ENCODE data around the gene KLF5. TPM values are rescaled to one million over a fixed set of nuclear protein-coding genes. Genes with fewer than 3 reads are reported as not detected.

Gene KLF5
- total RNA-seq, 1 donor from 2014 or later = 1.3 TPM

DNA sequence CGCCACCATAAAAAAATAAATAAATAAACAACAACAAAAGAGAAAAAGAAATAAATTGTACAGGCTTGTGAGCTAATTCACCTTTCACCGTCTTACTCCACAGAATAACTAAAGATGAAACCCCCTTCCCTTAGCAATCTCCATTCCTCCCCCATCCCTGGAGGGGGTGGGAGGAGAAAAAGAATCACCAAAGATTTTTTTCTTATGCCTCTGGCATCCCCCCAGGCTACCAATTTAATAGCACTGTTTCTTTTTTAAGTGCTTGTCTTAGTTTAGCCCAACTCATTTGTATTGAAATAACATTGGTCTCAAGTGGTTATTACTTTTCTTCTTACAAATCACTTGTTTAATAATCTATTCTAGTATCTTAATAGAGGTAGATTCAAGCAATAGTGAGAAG is 23.9 kb upstream of the KLF5 start:
- Histone ChIP-seq H3K4me1 (no peaks in the 10 kb centered on the region), H3K27ac (no peak overlapping the region), H3K4me3 (no peak overlapping the region), H3K9me3 (no peaks in the 10 kb centered on the region), H3K27me3 (no peaks in the 10 kb centered on the region), H3K36me3 (no peaks in the 10 kb centered on the region)
- intact Hi-C loops (cut with DNase I) = no loop called here
- no peak for DNase-seq (ENCODE audit: low spot score in 2 of 2)
- TF ChIP-seq, protein P1, sequence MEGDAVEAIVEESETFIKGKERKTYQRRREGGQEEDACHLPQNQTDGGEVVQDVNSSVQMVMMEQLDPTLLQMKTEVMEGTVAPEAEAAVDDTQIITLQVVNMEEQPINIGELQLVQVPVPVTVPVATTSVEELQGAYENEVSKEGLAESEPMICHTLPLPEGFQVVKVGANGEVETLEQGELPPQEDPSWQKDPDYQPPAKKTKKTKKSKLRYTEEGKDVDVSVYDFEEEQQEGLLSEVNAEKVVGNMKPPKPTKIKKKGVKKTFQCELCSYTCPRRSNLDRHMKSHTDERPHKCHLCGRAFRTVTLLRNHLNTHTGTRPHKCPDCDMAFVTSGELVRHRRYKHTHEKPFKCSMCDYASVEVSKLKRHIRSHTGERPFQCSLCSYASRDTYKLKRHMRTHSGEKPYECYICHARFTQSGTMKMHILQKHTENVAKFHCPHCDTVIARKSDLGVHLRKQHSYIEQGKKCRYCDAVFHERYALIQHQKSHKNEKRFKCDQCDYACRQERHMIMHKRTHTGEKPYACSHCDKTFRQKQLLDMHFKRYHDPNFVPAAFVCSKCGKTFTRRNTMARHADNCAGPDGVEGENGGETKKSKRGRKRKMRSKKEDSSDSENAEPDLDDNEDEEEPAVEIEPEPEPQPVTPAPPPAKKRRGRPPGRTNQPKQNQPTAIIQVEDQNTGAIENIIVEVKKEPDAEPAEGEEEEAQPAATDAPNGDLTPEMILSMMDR (IDR thresholded peaks at IDR 0.05) = no peak

DNA sequence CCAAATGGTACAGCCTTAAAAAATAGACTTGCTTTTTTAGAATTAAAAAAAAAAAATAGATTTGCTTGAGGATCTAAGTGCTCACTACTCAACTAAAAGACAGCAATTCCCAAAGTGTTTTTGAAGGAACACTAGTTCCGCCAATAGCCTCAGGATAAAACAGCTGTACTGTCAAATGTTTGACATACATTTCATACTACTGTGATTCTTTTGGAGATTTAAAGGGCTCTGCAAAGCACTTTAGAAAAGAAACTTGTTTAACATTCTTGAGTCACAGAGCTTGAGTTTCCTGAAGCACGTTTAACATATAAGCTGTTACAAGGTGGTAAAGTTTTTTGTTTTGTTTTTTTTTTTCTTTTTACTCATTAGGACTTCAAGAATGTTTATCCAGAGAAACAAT is 23.1 kb upstream of the KLF5 start:
- no peaks in the 10 kb centered on the region for H3K36me3 ChIP-seq
- intact Hi-C loops (cut with DNase I) = no loop called here
- TF ChIP-seq, protein P1 (IDR thresholded peaks at IDR 0.05) = no peak
- H3K4me3 ChIP-seq = no peak overlapping the region
- no peak for DNase-seq (ENCODE audit: low spot score in 2 of 2)
- no peaks in the 10 kb centered on the region for H3K9me3 ChIP-seq
- no peaks in the 10 kb centered on the region for H3K27me3 ChIP-seq
- H3K4me1 ChIP-seq = no peaks in the 10 kb centered on the region
- H3K27ac ChIP-seq = no peak overlapping the region

DNA sequence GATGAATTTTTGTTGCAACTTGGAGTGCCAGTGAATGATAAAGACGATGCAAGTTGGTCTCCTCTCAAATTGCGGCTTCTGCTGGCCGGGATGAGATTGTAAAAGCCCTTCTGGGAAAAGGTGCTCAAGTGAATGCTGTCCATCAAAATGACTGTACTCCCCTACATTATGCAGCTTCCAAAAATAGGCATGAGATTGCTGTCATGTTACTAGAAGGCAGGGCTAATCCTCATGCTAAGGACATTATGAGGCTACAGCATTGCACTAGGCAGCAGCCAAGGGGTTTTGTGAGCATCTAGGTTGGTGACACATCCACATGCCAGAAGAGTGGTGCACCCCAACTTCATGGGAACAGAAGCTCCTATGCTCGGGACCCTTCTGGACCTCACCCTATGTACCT is 22.2 kb upstream of the KLF5 start:
- H3K9me3 ChIP-seq = no peaks in the 10 kb centered on the region
- H3K4me1 ChIP-seq = no peaks in the 10 kb centered on the region
- intact Hi-C loops (cut with DNase I) = no loop called here
- no peak overlapping the region for H3K27ac ChIP-seq
- H3K27me3 ChIP-seq = no peaks in the 10 kb centered on the region
- H3K4me3 ChIP-seq = no peak overlapping the region
- no peak for DNase-seq (ENCODE audit: low spot score in 2 of 2)
- no peaks in the 10 kb centered on the region for H3K36me3 ChIP-seq
- TF ChIP-seq, protein P1 (IDR thresholded peaks at IDR 0.05) = no peak

DNA sequence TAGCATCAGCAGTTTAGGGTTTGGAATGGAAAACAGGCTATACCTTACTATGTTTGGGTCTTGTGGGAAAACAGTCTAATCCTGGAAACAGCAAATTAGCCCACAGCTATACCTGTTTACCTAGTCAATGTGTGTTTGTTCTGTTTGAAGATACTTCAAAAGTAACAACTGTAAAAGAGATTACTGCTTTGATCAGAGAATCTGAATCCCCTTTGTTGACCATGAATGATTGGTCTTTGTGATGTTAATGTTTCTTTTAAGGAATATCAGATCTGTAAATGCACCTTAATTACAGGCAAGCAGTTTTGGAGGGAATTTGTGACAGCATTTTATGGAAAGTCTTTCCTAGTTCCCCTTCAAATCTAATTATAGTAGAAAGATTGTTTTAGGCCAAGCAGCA is 20.7 kb upstream of the KLF5 start:
- Histone ChIP-seq H3K27me3 (no peaks in the 10 kb centered on the region), H3K4me1 (no peaks in the 10 kb centered on the region), H3K27ac (no peak overlapping the region), H3K4me3 (no peak overlapping the region), H3K9me3 (no peaks in the 10 kb centered on the region), H3K36me3 (no peaks in the 10 kb centered on the region)
- no peak for DNase-seq (ENCODE audit: low spot score in 2 of 2)
- TF ChIP-seq, protein P1 (IDR thresholded peaks at IDR 0.05) = no peak
- intact Hi-C loops (cut with DNase I) = no loop called here

DNA sequence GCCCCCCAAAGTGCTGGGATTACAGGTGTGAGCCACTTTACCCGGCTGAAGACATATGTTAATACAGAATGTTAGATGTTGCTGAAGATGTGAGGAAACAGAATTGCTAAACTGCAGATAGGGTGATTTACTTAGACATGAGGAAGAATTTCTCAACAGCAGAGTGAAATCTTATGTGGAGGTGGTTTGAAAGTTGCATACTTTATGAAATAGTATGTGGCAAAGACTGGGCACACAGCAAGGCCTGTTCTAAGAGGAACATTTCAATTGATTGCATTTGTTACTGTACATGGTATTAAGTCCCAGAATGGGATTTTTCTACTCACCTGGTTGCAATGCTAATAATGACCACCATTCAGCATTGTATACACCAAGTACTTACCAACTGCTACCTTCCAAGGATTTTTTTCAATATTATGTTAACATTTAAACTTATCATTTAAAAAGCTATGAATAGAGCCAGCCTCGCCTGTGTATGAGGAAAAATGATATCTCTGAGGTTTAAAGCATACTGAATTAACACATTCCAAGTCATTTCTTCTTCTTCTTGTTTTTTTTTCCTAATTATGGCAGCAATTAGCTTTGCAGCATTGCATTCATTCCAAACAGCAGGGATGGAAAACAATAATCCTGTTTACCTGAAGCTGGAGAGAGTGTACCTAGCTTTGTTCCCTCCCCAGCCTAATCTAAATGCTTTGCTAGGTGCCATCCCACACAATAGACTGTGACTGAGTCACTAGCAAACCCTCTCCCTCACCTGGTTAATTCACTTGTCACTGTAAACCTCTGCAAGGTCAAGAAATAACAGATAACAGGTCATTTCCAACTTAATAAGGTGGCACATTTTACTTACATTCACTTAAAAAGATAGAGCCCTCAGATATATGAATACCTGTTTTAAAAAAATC is 19.4 kb upstream of the KLF5 start:
- H3K9me3 ChIP-seq = no peaks in the 10 kb centered on the region
- no peaks in the 10 kb centered on the region for H3K27me3 ChIP-seq
- no peaks in the 10 kb centered on the region for H3K36me3 ChIP-seq
- H3K27ac ChIP-seq = no peak overlapping the region
- TF ChIP-seq, protein P1 (IDR thresholded peaks at IDR 0.05) = no peak
- H3K4me1 ChIP-seq = no peaks in the 10 kb centered on the region
- intact Hi-C loops (cut with DNase I) = no loop called here
- DNase-seq (ENCODE audit: low spot score in 2 of 2) = no peak
- no peak overlapping the region for H3K4me3 ChIP-seq

All from ascending aorta (tissue), 2 donors.